NCI-H510A (cell line): ENCODE results near the gene PTPRR.

Source experiments
- DNase-seq: peaks from one replicate; lab custom pipeline; 2025; lab: John Stamatoyannopoulos, UW

The PTPRR gene

DNA sequence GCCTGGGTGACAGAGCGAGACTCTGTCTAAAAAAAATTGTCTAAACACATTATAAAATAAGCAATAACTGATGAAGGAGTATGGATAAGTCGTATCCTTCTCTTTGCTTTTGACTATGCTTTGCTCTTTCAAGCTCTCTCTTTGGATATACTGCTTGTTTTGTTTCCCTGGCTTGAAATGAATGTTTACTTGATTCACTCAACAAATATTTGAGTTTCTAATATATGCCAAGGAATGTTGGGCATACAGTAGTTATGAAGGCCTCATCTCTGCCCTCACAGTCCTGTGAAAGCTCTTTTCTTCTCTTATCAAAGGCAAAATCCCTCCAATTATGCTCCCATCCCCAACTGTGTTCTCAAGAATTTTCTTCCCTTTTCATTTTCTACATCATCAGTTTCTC is 123.5 kb downstream of the PTPRR start:
- DNase-seq, result no peak

DNA sequence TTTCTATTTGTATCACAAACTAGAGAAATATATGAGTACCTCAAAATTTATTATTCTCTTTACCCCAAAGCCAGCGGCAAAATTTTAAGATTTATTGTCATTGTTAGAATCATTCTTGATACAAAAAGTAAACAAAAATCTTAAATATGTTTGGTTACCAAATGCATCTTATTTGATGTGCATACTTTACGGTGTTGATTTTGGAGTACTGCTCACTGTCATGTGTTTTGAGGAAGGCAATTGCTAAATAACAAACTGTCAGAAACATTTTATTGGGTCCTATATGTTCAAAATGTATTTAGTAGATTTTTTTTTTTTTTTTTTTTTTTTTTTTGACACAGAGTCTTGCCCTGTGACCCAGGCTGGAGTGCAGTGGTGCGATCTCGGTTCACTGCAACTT is 124.9 kb downstream of the PTPRR start:
- DNase-seq, result no peak

DNA sequence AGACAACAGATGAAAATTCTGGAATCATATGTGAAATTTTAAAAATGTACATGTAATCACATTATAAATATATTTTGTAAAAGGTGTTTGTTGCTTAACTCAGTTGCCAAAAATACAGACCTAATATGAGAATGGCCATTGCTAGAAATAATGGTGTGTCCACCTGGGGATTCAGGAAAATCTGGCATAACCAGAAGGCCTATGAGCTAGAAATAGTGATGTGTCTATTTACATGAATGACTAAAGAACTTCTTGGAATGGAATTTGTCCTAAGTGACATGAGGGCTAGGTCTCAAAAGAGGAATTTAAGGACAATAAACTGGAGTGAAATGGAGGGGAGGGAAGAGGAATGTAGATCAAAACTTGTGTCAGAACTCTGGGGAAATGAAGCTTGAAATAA is 126.4 kb downstream of the PTPRR start:
- no peak for DNase-seq

DNA sequence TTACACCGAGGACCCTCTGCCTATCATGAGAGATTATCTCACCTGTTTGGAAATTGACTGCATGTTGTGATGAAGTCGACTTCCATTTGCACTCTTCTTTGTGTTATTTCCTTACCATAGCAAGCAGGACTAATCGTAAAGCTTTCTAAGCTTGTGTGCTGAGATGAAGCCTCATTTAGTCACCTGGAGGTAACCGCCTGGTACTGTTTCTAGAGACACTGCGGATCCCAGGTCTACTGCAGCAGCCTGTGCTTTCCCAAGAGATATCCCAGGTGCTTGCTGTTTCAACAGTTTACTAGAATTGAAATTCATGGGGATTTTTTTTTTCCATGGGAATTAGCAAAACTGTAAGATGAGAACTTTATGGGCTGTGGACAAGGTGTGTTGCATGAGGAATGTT is 131.8 kb downstream of the PTPRR start:
- DNase-seq, result no peak

DNA sequence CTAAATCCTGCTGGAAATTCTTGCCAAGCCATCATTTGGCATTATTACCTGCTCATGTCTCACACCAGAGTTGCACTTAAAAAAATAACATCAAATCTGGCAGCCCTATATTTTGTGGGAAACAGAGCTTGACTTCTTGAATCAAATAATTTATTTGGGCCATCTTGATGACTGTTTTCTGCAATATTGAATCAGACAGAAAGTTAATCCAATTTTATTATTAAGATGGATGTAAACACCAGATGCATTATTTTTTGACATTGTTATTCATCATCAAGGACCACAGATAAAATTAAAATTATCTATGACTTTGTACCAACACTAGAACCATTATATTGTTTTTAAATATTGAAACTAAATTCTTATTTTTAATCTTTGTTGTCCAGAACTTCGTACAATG is 132.9 kb downstream of the PTPRR start:
- DNase-seq, result no peak

DNA sequence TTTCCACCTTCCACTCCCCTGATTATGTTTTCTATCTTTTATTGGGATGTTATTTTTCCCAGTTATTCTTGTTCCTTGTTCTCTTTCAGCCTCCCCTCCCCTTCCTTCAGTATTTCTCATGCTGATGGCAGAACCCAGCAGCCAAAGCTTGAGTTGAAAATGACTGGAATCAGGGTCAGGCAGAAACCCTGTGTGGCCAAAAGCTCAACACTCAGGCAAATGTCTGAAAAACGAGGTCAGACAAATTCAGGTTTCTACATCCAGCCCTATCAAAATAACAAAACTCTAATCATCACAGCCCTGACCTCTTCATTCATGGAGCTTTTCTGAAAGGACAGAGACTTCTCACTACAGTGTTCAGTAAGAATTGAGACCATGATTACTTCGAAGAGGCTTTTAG is 134.6 kb downstream of the PTPRR start:
- DNase-seq, result no peak

DNA sequence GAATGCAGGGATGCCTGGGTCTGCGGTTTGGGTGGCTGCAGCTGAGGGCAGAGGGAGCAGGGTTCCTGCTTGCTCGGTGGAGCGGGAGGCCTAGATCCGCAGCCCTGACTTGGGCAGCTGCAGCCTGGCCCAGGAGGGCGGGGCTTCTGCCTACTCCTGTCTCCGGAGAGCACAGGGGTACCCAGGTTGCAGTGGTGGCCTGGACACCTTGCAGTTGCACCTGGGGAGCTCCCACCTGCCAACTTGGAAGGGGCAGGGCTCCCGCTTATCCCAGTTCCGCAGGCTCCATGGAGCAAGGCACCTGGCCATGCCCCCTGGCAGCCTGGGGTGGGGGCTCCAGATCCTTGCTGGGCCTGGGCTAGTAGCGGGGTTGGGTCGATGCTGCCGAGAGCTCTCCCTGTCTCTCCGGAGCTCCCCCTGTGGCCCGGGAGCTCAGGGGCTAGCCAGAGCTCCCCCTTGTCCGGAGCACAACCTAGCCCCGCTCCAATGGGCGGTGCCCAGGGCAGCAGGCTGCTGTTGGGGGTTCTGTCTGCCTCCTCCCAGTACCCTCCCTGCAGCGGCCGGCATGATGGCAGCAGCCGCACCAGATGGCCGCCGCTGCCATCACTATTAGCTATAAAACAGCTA is 136.4 kb downstream of the PTPRR start:
- DNase-seq, result no peak

DNA sequence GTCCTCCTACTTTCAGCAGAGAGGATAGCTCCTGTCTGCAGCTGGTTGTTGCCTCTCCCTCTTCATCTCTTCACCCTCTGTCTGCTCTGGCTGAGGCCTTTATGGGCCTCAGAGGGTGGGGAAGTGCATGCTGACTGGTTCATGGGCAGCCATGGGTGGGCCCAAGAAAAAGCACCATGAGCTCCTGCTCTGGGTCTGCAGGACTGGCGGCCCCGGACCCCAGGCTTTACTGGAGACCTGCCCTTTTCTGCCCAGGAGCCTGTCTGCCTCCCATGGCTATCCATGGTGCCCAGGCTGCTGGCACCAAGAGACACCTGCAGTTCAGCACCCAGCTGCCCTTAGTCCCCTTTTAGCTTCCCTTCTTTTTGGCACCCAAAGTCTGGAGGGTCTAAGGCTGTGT is 137.1 kb downstream of the PTPRR start:
- DNase-seq, result no peak

DNA sequence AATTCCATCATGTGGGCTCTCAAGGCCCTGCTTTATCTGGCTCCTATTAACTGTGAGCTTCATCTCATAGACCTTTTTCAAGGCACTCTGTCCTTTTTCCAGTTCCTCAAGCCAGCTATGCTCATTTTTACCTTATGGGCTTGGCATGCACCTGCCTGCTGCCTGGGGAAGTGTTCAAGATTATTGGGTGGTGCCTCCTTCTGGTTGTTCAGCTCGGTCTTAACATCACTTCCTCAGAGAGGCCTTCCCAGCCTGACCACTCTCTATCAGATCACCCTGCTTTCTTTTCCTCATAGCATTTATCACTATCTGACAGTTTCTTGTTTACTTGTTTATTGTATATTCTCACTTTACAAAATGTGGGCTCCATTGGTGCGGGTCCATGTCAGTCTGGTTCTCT is 141.3 kb downstream of the PTPRR start:
- DNase-seq, result no peak

DNA sequence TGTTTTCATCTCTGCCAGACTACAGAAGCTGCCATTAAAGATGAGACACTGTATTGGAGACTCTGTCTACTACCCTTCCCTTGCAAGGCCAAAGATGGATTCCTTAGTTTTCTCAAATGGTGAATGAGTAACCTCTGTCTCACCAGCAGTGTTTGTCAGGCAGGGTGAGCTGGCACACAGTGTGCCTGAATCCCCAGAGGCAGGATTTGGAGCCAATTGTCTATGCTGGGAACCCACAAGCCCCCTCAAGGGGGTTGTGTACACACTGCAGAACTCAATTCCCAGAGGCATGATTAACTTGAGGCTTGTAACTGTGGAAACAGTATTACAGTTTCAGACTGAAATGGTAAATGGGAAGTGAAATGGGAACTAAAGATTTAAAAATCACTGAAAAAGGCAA is 146.5 kb downstream of the PTPRR start:
- no peak for DNase-seq

DNA sequence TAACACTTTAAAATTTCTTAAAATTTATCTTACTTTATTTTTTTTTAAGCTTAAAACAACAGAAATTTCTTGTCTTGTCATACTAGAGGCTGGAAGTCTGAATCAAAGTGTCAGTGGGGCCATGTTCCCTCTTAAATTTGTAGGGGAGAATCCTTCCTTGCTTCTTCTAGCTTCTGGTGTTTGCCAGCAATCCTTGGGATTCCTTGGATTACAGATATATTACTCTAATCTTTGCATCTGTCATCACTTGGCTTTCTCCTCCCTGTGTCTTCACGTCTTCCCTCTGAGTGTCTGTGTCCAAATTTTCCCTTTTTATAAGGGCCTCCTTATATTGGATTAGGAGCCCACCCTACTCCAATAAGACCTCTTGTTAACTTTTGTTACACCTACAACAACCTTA is 147.7 kb downstream of the PTPRR start:
- DNase-seq, result no peak

DNA sequence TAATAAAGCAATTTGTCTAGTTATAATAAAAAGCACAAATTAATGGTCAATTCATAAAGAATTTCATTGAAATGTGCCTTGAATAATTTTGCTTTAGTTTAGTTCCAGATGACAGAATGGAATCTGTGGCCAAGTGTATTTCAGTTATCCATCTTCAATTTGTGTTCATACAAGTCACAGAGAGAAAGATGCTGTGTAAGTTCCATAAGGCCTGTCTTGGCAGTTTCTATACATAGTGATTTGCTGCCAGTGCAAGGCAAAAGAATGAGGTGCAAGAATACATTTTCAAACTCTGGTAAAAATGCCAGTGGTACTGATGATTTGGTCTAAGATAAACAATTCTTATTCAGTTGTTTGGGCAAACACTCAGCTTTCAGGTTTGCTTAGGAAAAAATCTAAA is 149.0 kb downstream of the PTPRR start:
- DNase-seq, result no peak

DNA sequence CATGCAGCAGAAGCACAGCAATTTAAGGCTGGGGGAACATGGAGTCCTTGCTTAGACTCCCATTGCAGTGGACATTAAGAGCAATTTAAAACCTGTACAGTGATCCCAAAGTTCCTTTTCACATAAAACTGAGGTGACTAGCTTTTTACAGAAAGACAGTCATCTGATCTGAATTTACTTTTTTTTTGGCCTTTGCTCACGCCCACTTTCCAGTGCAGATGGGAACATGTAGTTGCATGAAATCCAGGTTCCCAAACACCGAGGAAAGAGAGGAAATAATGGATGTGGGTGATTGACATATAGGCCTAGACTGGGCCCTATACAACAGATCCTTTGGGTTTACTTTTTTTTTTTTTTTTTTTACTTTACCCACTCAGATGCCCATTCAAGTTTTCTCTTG is 156.9 kb downstream of the PTPRR start:
- no peak for DNase-seq

DNA sequence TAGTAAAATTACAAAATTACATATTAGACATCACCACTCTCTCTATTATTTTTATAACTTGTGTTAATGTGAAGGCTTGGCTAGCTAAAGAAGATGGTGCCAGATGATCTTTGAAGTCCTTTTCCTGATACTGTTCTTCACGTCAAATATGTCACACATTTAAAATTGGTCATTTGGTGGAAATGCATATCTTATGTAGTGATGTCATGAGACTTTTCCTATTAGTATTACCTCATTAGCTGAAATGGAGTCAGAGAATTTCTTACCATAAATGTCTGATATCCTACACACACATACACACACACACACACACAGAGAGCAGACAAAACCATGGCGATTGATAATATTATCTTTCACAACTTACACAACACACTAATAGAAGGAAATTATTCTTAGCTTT is 158.5 kb downstream of the PTPRR start:
- no peak for DNase-seq

DNA sequence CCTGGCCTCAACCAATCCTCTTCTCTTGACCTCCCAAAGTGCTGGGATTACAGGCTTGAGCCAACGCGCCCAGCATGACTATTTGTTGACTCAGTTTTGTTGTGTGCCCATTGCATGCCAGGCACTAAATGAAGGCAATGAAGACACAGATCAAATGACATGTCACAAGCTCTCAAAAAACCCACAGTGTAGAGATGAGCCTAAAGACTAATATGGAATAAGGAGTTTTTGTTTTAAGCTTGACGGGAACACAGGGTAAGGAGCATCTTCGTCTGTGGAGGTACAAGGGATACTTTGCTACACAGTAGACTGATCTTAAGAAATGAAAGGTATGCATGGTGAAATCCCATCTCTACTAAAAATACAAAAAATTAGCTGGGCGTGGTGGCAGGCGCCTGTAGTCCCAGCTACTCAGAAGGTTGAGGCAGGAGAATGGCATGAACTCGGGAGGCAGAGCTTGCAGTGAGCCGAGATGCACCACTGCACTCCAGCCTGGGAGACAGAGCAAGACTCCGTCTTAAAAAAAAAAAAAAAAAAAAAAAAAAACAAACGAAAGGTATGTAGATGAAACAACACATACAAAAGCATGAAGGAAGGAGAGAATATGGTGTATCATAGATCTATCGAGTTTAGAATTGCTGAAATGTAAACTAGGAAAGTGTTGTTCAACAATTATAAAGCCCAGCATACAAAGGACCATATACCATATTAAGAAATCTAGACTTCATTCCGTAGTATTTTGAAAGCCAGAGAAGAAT is 161.2 kb downstream of the PTPRR start:
- no peak for DNase-seq

DNA sequence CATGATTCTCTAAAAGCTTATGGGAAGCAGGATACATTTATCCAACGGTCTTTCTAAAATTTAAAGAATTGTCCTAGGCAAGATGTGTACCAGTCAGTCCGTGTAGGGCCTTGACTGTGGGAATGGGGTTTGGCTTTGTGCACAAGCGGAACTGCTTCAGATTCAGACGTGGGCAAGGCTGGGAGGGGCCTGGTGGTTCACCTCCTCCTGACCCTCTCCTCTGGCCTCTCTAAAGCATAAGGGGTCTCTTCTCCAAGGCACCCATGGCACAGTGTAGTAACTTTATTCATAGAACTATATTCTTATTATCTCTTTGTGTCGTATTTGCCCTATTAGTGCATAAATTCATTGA is 162.1 kb downstream of the PTPRR start:
- DNase-seq, result no peak

DNA sequence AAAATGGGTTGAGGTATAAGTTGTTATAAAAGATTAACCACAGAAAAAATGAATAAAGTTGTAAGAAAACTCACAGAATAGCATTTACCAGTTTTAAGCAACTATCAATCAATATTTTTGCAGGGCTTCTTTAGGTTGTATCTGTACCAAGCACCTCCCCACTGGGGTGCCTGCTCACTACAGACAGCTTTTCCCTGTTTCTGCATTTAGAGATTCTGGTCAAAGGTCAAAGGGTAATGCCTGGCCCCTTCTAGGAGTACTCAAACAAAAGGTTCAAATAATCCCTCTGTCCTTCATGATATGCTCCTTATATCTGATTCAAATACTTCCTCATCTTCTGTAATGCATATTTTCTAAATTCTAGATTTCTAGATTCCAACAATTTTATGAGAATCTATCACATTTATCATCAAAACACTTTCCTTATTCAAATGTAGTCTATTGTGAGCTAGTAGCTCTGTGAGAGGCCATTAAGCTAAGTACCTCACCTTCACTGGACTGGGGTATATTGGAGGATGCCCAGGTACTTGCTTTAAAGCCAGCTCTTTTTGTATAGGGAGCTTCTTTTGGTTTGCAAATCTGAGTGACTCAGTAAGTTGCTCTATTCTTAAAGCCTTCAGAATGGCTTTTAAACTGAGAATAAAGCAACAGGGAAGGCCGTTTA is 162.6 kb downstream of the PTPRR start:
- DNase-seq, result no peak

DNA sequence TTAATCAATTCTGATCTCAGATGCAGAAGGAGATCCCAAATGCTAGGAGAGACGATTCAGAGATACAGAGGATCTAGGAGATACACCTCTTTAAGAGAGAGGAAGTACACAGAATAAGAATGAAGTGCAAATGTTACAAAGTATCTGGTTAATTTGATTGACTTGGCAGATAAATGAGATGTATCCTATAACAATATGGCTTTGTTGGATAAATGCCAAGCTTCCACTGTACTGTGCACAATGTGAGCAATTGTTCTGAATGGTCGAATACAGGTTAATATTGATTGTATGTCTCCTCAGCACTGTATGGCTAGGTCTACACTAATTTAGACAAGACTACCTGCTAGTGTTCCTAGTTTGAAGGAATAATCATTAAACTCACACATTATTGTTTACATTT is 163.7 kb downstream of the PTPRR start:
- DNase-seq, result peak; percentile 10

DNA sequence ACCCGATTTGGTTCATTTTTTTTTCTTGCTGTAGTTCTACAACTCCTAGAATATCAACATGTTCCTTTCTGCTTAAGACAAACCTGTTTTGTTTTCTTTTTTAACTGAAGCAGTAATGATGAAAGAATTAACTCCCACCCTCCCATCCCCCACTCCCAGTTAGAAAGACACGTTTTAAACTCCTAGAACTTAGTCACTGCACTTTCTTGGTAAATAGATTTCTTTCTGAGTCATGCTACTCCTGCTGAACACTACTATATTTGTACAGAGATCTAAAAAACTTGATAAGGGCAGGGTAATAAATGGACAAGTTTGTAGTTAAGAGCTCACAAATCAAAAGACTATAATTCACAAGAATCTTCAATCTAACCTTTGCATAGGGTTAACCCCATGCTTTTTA is 164.4 kb downstream of the PTPRR start:
- no peak for DNase-seq

DNA sequence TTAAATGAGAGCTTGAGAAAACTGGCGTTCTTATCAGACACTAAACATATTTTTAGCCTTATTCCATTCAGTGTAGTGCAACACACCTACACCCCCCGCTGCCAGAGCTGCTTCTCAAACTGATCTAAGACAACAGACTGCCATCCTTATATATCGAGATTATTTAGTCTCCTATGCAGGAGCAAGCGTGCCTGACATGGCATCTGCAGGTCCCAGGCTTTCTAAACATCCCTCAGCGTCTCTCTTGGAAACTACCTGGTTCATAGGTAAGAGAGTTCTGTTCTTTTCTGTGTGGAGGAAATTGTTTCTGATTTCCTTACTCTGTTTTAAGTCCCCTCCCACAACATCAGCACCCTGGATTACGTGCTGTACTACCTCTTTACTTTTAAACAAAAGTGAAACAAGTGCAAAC is 166.2 kb downstream of the PTPRR start:
- DNase-seq, result no peak

DNA sequence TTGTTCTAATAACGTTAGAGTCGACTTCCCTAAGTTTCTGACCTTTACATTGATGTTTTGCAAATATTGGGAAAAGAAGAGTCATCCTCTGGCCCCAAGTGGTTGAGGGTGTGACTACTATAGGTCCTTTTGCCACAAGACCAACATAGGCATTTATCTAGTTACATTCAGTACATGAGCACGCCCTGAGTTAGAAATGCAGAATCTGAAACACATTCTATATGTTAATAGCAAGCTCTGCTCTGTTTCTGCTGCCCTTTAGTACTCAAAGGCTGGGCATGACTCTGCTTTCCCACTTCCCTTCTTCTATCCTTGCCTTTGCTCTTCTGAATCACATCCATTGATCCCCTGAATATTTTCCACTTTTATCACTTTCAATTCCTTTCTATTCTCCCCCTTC is 168.2 kb downstream of the PTPRR start:
- no peak for DNase-seq

DNA sequence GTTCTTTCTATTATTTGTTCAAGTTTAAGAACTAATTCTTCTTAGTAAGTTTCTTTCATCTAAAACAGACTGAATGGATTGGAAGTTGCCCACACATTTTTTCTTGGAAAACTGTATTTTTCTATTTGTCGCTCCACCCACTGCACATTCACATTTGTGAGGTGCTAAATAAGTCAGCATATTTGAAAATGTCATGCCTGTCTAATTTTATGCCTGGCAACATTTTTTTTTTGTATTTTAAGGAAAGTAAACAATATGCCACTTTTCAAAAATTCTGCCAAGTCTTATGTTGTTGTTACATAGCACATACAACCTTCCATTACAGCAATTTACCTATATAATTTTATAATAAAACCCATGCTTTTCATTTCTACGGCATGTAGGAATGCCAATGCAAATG is 170.6 kb downstream of the PTPRR start:
- no peak for DNase-seq

DNA sequence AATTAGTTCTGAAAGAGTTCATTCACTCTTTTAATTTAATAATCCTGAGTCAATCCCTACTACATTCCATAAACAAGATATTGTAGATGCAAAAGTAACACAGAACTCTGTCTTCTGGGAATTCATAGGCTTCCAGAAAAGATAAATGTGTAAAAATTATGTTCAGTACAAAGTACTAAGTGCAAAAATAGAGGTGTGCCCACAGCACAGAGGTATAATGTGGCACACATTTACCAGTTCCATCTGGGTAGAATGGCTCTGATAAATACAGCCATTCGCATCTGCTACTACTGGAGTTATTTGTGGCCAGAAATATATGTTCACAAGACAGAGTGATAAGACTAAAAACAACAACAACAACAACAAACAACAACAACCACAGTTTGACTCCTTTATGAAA is 171.7 kb downstream of the PTPRR start:
- no peak for DNase-seq
